Neural progenitor cell (in vitro differentiated cells): ENCODE results near the gene PRKCE. TPM values are rescaled to one million over a fixed set of nuclear protein-coding genes. Genes with fewer than 3 reads are reported as not detected.
A peak's percentile ranks its signal among the peaks of the same experiment; 100 is the strongest.

Experiments used
- DNase-seq: peaks from one replicate; pipeline ENCODE4 v3.0.0-alpha.2; 2016; ENCODE audit warnings: low spot score
- H2AFZ ChIP-seq: fragments of 200-600 bp; sonication (generic); replicated peaks from 2 replicates; pipeline ENCODE4 v1.6.1; 2016; ENCODE audit warnings: antibody characterized with exemption
- H3F3A ChIP-seq: fragments of 200-600 bp; sonication (generic); 2 replicates; pipeline ENCODE4 v1.6.1; 2016; ENCODE audit warnings: antibody characterized with exemption, low read depth
- H3K27ac ChIP-seq: fragments of 200-600 bp; sonication (generic); 2 replicates; pipeline ENCODE4 v1.5.1; 2016; ENCODE audit warnings: mild to moderate bottlenecking
- H3K27me3 ChIP-seq: fragments of 200-600 bp; sonication (generic); 2 replicates; pipeline ENCODE4 v1.6.1; 2016; ENCODE audit warnings: mild to moderate bottlenecking, moderate library complexity
- H3K36me3 ChIP-seq: fragments of 200-600 bp; sonication (generic); 2 replicates; pipeline ENCODE4 v1.5.1; 2016
- H3K4me1 ChIP-seq: fragments of 200-600 bp; sonication (generic); 2 replicates; pipeline ENCODE4 v1.6.1; 2016; ENCODE audit warnings: mixed run types
- H3K4me2 ChIP-seq: fragments of 200-600 bp; sonication (generic); 2 replicates; pipeline ENCODE4 v1.6.1; 2016
- H3K4me3 ChIP-seq: fragments of 200-600 bp; sonication (generic); 2 replicates; pipeline ENCODE4 v1.5.1; 2016
- H3K79me2 ChIP-seq: fragments of 200-600 bp; sonication (generic); 2 replicates; pipeline ENCODE4 v1.6.1; 2016; ENCODE audit warnings: low read depth
- H3K9ac ChIP-seq: fragments of 200-600 bp; sonication (generic); 2 replicates; pipeline ENCODE4 v1.6.1; 2016
- H3K9me3 ChIP-seq: fragments of 200-600 bp; sonication (generic); 2 replicates; pipeline ENCODE4 v1.5.1; 2016; ENCODE audit warnings: low read depth
- H4K20me1 ChIP-seq: fragments of 200-600 bp; sonication (generic); 2 replicates; pipeline ENCODE4 v1.6.1; 2016; ENCODE audit warnings: low read depth
- H3K27ac Mint-ChIP-seq: 3 replicates; pipeline ENCODE4 v1.8.0; 2021; ENCODE audit warnings: mixed read lengths
- H3K27me3 Mint-ChIP-seq: 2 replicates; pipeline ENCODE4 v1.8.0; 2022; ENCODE audit warnings: low read depth, mild to moderate bottlenecking, inconsistent platforms, moderate library complexity, mixed read lengths; ENCODE audit not compliant: insufficient read depth
- H3K36me3 Mint-ChIP-seq: 3 replicates; pipeline ENCODE4 v1.8.0; 2021; ENCODE audit warnings: mixed read lengths
- H3K4me1 Mint-ChIP-seq: 3 replicates; pipeline ENCODE4 v1.8.0; 2021; ENCODE audit warnings: mixed read lengths
- H3K4me3 Mint-ChIP-seq: 3 replicates; pipeline ENCODE4 v1.8.0; 2021; ENCODE audit warnings: mild to moderate bottlenecking, moderate library complexity, mixed read lengths
- H3K9me3 Mint-ChIP-seq: 3 replicates; pipeline ENCODE4 v1.8.0; 2020; ENCODE audit warnings: mixed read lengths
- CTCF ChIP-seq: fragments of 200-600 bp; sonication (generic); IDR thresholded peaks from 2 replicates; pipeline ENCODE4 v1.5.1; 2017; ENCODE audit warnings: antibody characterized with exemption, mild to moderate bottlenecking
- EZH2 ChIP-seq: fragments of 200-600 bp; sonication (generic); IDR thresholded peaks from 2 replicates; pipeline ENCODE4 v1.6.1; 2017; ENCODE audit warnings: antibody characterized with exemption, mild to moderate bottlenecking, moderate library complexity
- EZH2phosphoT487 ChIP-seq: fragments of 200-600 bp; sonication (generic); IDR thresholded peaks from 2 replicates; pipeline ENCODE4 v1.6.1; 2017; ENCODE audit warnings: antibody characterized with exemption
- total RNA-seq: library from RNA; depleted of rRNA; stranded (reverse); fragments of >200 nt; gene quantifications from 2 replicates; pipeline ENCODE4 v1.2.3, GENCODE V29; 2015; ENCODE audit warnings: low replicate concordance

PRKCE gene
- total RNA-seq, 1 donor from 2014 or later = 4.1 TPM

- Mint-ChIP-seq H3K27ac (peak within 1 kb of the TSS; percentile 55), H3K9me3 (no peaks in the 10 kb centered on the region), H3K27me3 (no peaks in the 10 kb centered on the region), H3K4me3 (peak within 1 kb of the TSS; percentile 98), H3K36me3 (no peaks in the 10 kb centered on the region), H3K4me1 (peaks cover 12% of the 10 kb centered on the region)
- H3K27me3 ChIP-seq = no peaks in the 10 kb centered on the region
- peak within 1 kb of the TSS; percentile 73 for H3K4me3 ChIP-seq
- H3K79me2 ChIP-seq = peaks cover 41% of the 10 kb centered on the region
- H3K27ac ChIP-seq = no peak within 1 kb of the TSS
- peak; percentile 95 for DNase-seq
- H4K20me1 ChIP-seq = no peaks in the 10 kb centered on the region
- H3K9me3 ChIP-seq = no peaks in the 10 kb centered on the region
- TF ChIP-seq EZH2phosphoT487 = no peak
- no peak for TF ChIP-seq EZH2
- no peak for TF ChIP-seq CTCF
- peak within 1 kb of the TSS; percentile 75 for H3K4me2 ChIP-seq
- no peaks in the 10 kb centered on the region for H3K36me3 ChIP-seq
- H3F3A ChIP-seq = peaks cover 8% of the 10 kb centered on the region
- no peak within 1 kb of the TSS for H3K9ac ChIP-seq
- peaks cover 4% of the 10 kb centered on the region for H3K4me1 ChIP-seq
- H2AFZ ChIP-seq = peak within 1 kb of the TSS; percentile 98
These were observed 40.2 kb upstream of the PRKCE start, which contains the start of gene SRBD1 for GRCh38 chr2:45611020-45611859. SRBD1 (minus strand) TSS chr2:45611267; CDS start chr2:45605441, 5,826 bp downstream.

- no peaks in the 10 kb centered on the region for H4K20me1 ChIP-seq
- H3K4me1 ChIP-seq = peaks cover 4% of the 10 kb centered on the region
- Mint-ChIP-seq H3K4me3 (peak overlapping the region; percentile 98), H3K36me3 (no peaks in the 10 kb centered on the region), H3K27me3 (no peaks in the 10 kb centered on the region), H3K9me3 (no peaks in the 10 kb centered on the region), H3K27ac (no peak overlapping the region), H3K4me1 (peaks cover 12% of the 10 kb centered on the region)
- no peak overlapping the region for H2AFZ ChIP-seq
- H3K27me3 ChIP-seq = no peaks in the 10 kb centered on the region
- no peak overlapping the region for H3K4me3 ChIP-seq
- H3K4me2 ChIP-seq = no peak overlapping the region
- no peak overlapping the region for H3K27ac ChIP-seq
- TF ChIP-seq CTCF (no peak), EZH2 (no peak), EZH2phosphoT487 (no peak)
- H3K36me3 ChIP-seq = no peaks in the 10 kb centered on the region
- H3K9me3 ChIP-seq = no peaks in the 10 kb centered on the region
- H3F3A ChIP-seq = peaks cover 8% of the 10 kb centered on the region
- no peak for DNase-seq
- peaks cover 30% of the 10 kb centered on the region for H3K79me2 ChIP-seq
- H3K9ac ChIP-seq = no peak overlapping the region
These were observed 39.2 kb upstream of the PRKCE start for GRCh38 chr2:45612285-45612684.

GRCh38 chr2:45612731-45613130 is 38.7 kb upstream of the PRKCE start:
- no peak overlapping the region for H3K27ac Mint-ChIP-seq
- no peak overlapping the region for H3K4me3 Mint-ChIP-seq
- no peaks in the 10 kb centered on the region for H3K27me3 ChIP-seq
- no peaks in the 10 kb centered on the region for H3K9me3 Mint-ChIP-seq
- TF ChIP-seq EZH2 (no peak), EZH2phosphoT487 (no peak), CTCF (no peak)
- peaks cover 12% of the 10 kb centered on the region for H3K4me1 Mint-ChIP-seq
- no peak overlapping the region for H3K9ac ChIP-seq
- peaks cover 8% of the 10 kb centered on the region for H3F3A ChIP-seq
- no peaks in the 10 kb centered on the region for H3K36me3 ChIP-seq
- no peak for DNase-seq
- H3K4me2 ChIP-seq = no peak overlapping the region
- H3K27ac ChIP-seq = no peak overlapping the region
- no peaks in the 10 kb centered on the region for H3K9me3 ChIP-seq
- H4K20me1 ChIP-seq = no peaks in the 10 kb centered on the region
- peaks cover 4% of the 10 kb centered on the region for H3K4me1 ChIP-seq
- no peaks in the 10 kb centered on the region for H3K27me3 Mint-ChIP-seq
- H3K36me3 Mint-ChIP-seq = no peaks in the 10 kb centered on the region
- H2AFZ ChIP-seq = no peak overlapping the region
- no peak overlapping the region for H3K4me3 ChIP-seq
- peaks cover 26% of the 10 kb centered on the region for H3K79me2 ChIP-seq
